GM12878 (cell line): ENCODE measurements around the gene RACGAP1. TPM values are rescaled to one million over a fixed set of nuclear protein-coding genes. Genes with fewer than 3 reads are reported as not detected.

Experiments used
- ATAC-seq: fragments of 200-7000 bp; cut with Tn5 transposase; 3 replicates; pipeline ENCODE4 v1.9.1; 2020; ENCODE audit warnings: mild to moderate bottlenecking, moderate library complexity
- BruUV-seq: library from RNA; stranded (reverse); fragments of 400-500 nt; replicated peaks from 2 replicates; lab custom pipeline; 2021; lab: Mats Ljungman, UMichigan
- CTCF ChIA-PET: fragments of 300-600 bp; sonication (Branson Sonifier 250); formaldehyde crosslinking; extraction: SDS; loops from one replicate; lab custom pipeline; 2021; ENCODE audit warnings: inconsistent platforms; lab: Yijun Ruan, JAX
- POLR2A ChIA-PET: fragments of 350-600 bp; formaldehyde crosslinking; extraction: SDS; loops from one replicate; lab custom pipeline; 2021; ENCODE audit warnings: inconsistent platforms; lab: Charles Lee
- RAD21 ChIA-PET: fragments of 300-600 bp; sonication (Branson Sonifier 250); formaldehyde crosslinking; loops from one replicate; lab custom pipeline; 2023; ENCODE audit warnings: antibody characterized with exemption; ENCODE audit not compliant: unreplicated experiment; lab: Charles Lee
- SMC1A ChIA-PET: fragments of 300-600 bp; sonication (Branson Sonifier 250); formaldehyde crosslinking; loops from one replicate; lab custom pipeline; 2023; ENCODE audit not compliant: unreplicated experiment, uncharacterized antibody; lab: Charles Lee
- DNase-seq: peaks from one replicate; pipeline ENCODE4 v3.0.0-alpha.2; 2011; ENCODE audit warnings: low read depth, low spot score
- FAIRE-seq: peaks from 3 replicates; lab custom pipeline; 2011; peaks lifted over from hg19 to GRCh38; lab: Jason Lieb, UNC
- H2AFZ ChIP-seq: 2 replicates; pipeline ENCODE4 v1.6.0; 2011; ENCODE audit warnings: low read depth, low read length, control low read depth; ENCODE audit not compliant: control insufficient read depth
- H3K27ac ChIP-seq: 2 replicates; pipeline ENCODE4 v1.5.1; 2011; ENCODE audit warnings: control low read depth; ENCODE audit not compliant: control insufficient read depth, insufficient read depth
- H3K27me3 ChIP-seq, 2 experiments: replicated peaks in 1 of 2; 2 replicates each; pipeline versions ENCODE4 v1.6.0 to v1.6.1; 2011; ENCODE audit warnings: low read length in 1 of 2; ENCODE audit not compliant: control insufficient read depth in 2 of 2, insufficient read depth in 2 of 2
- H3K36me3 ChIP-seq, 2 experiments: 2 replicates each; pipeline ENCODE4 v1.5.1; 2011; ENCODE audit warnings: low read length in 1 of 2; ENCODE audit not compliant: control insufficient read depth in 2 of 2, insufficient read depth in 2 of 2
- H3K4me1 ChIP-seq: 2 replicates; pipeline ENCODE4 v1.6.1; 2011; ENCODE audit warnings: mild to moderate bottlenecking, low read length, moderate library complexity, mixed read lengths; ENCODE audit not compliant: control insufficient read depth, insufficient read depth
- H3K4me2 ChIP-seq: 2 replicates; pipeline ENCODE4 v1.6.0; 2011; ENCODE audit warnings: control low read depth; ENCODE audit not compliant: control insufficient read depth, insufficient read depth
- H3K4me3 ChIP-seq: fragments of 200-600 bp; sonication (generic); 2 replicates; pipeline ENCODE4 v1.5.1; 2016
- H3K79me2 ChIP-seq: 2 replicates; pipeline ENCODE4 v1.6.0; 2011; ENCODE audit warnings: low read length; ENCODE audit not compliant: control insufficient read depth, insufficient read depth
- H3K9ac ChIP-seq: 2 replicates; pipeline ENCODE4 v1.8.0; 2011; ENCODE audit warnings: low read length, control low read depth, mixed read lengths; ENCODE audit not compliant: control insufficient read depth, insufficient read depth
- H3K9me3 ChIP-seq: replicated peaks from 3 replicates; pipeline ENCODE4 v1.5.1; 2011; ENCODE audit warnings: mild to moderate bottlenecking, low read length; ENCODE audit not compliant: control insufficient read depth, insufficient read depth
- H4K20me1 ChIP-seq: 2 replicates; pipeline ENCODE4 v1.6.0; 2011; ENCODE audit not compliant: control insufficient read depth, insufficient read depth
- CREM ChIP-seq: IDR thresholded peaks from 2 replicates; pipeline ENCODE4 v1.6.1; 2014; ENCODE audit warnings: antibody characterized with exemption, low read depth
- FOXK2 ChIP-seq: fragments of 450-650 bp; IDR thresholded peaks from 2 replicates; pipeline ENCODE4 v1.6.1; 2017; ENCODE audit warnings: mild to moderate bottlenecking, moderate library complexity
- NR2C1 ChIP-seq: fragments of 450-650 bp; IDR thresholded peaks from 2 replicates; pipeline ENCODE4 v1.6.1; 2017; ENCODE audit warnings: antibody characterized with exemption, mild to moderate bottlenecking, moderate library complexity
- NR2F1 ChIP-seq: fragments of 450-650 bp; conservative IDR thresholded peaks from 2 replicates; pipeline ENCODE4 v1.6.1; 2017; ENCODE audit warnings: mild to moderate bottlenecking
- WGBS: methylation state at CpG from one replicate; pipeline ENCODE4 v1.1.6; 2016; ENCODE audit warnings: low lambda C conversion rate; ENCODE audit not compliant: insufficient replicate concordance, insufficient coverage; ENCODE audit errors: missing lambda C conversion rate; 5-methylcytosine and 5-hydroxymethylcytosine counted together
- in situ Hi-C: fragments of 300-500 bp; cut with MboI; formaldehyde crosslinking; loops from 9 replicates; pipeline ENCODE4 v1.14.3; 2018; ENCODE audit warnings: mixed read lengths
- intact Hi-C: fragments of 100-400 bp; cut with micrococcal nuclease; formaldehyde crosslinking; loops from one replicate; pipeline ENCODE4 v1.14.2; 2022; ENCODE audit not compliant: unreplicated experiment
- polyA plus RNA-seq, 11 experiments: library from polyadenylated mRNA; depleted of rRNA in 4 of 11; unstranded in 6 of 11; stranded (reverse) in 5 of 11; fragments of >200 nt; fragmentation: Nextera tagmentation in 4 of 11; fragmentation: Illumina TruSeq in 1 of 11; extraction: Ambion mirVana in 4 of 11; extraction: Trizol in 1 of 11; gene quantifications; 1 replicate in 1 of 11; 2 replicates in 10 of 11; pipeline versions ENCODE4 v1.2.1 to v1.2.3, GENCODE V29; 2011 to 2016; ENCODE audit warnings: inconsistent platforms in 2 of 11, missing spikeins in 2 of 11, low read depth in 1 of 11
- total RNA-seq, 4 experiments: library from RNA; depleted of rRNA in 3 of 4; stranded (reverse); fragments of >200 nt in 3 of 4; fragmentation: Illumina TruSeq in 1 of 4; extraction: Trizol in 1 of 4; gene quantifications; 2 replicates each; pipeline versions ENCODE4 v1.2.1 to v1.2.3, GENCODE V29; 2013 to 2021
- TF ChIP-seq, protein P1 (sequence below): fragments of 450-650 bp; IDR thresholded peaks from 2 replicates; pipeline ENCODE4 v1.6.1; 2016; ENCODE audit warnings: mild to moderate bottlenecking
- TF ChIP-seq, protein P2 (sequence below): fragments of 450-650 bp; IDR thresholded peaks from 2 replicates; pipeline ENCODE4 v1.6.1; 2016; ENCODE audit warnings: mild to moderate bottlenecking
- TF ChIP-seq, protein P3 (sequence below), 3 experiments: IDR thresholded peaks in 2 of 3; conservative IDR thresholded peaks in 1 of 3; 2 replicates each; pipeline ENCODE4 v1.5.1; 2011; ENCODE audit warnings: low read depth in 3 of 3, low read length in 3 of 3, mild to moderate bottlenecking in 3 of 3, control low read depth in 2 of 3, moderate library complexity in 2 of 3, inconsistent platforms in 1 of 3, mixed read lengths in 1 of 3; ENCODE audit not compliant: control insufficient read depth in 2 of 3, insufficient read depth in 1 of 3; ENCODE audit errors: extremely low read depth in 1 of 3
- TF ChIP-seq, protein P4 (sequence below): IDR thresholded peaks from 2 replicates; pipeline ENCODE4 v1.6.1; 2012; ENCODE audit warnings: improper control_type of control experiment, low read depth, low read length; ENCODE audit not compliant: insufficient replicate concordance
- TF ChIP-seq, protein P5 (sequence below): fragments of 150-350 bp; IDR thresholded peaks from 2 replicates; pipeline ENCODE4 v1.6.1; 2014; ENCODE audit warnings: mild to moderate bottlenecking, low read depth, low read length

RACGAP1 gene
- total and polyA plus RNA-seq, 10 of the 15 experiments (the other 5 are each of a cell fraction or from before 2014, with no cell fraction given) = 32.4 to 87.9 (median 76.2) TPM

DNA sequence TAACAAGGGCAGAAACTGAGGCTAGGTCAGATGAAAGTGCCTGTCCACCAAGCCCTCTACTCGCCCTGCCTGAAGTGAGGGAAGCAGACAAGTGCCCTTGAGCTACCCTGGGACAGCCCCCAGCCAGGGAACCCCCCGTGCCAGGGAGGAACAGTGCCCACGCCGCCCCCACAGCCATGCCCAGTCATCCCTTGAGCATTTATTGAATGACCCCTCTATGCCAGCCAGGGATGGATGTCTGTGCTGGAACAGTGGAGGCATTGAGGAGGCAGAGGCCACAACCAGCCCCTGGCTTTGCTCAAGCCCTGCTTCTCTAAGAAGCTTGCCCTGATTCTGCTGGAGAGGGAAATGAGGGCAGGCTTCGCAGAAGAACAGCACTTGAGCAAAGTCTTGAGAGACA is 56.3 kb downstream of the RACGAP1 start (continued):
- TF ChIP-seq, protein P1, sequence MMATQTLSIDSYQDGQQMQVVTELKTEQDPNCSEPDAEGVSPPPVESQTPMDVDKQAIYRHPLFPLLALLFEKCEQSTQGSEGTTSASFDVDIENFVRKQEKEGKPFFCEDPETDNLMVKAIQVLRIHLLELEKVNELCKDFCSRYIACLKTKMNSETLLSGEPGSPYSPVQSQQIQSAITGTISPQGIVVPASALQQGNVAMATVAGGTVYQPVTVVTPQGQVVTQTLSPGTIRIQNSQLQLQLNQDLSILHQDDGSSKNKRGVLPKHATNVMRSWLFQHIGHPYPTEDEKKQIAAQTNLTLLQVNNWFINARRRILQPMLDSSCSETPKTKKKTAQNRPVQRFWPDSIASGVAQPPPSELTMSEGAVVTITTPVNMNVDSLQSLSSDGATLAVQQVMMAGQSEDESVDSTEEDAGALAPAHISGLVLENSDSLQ = no peak
- TF ChIP-seq, protein P2, sequence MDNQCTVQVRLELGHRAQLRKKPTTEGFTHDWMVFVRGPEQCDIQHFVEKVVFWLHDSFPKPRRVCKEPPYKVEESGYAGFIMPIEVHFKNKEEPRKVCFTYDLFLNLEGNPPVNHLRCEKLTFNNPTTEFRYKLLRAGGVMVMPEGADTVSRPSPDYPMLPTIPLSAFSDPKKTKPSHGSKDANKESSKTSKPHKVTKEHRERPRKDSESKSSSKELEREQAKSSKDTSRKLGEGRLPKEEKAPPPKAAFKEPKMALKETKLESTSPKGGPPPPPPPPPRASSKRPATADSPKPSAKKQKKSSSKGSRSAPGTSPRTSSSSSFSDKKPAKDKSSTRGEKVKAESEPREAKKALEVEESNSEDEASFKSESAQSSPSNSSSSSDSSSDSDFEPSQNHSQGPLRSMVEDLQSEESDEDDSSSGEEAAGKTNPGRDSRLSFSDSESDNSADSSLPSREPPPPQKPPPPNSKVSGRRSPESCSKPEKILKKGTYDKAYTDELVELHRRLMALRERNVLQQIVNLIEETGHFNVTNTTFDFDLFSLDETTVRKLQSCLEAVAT = no peak

DNA sequence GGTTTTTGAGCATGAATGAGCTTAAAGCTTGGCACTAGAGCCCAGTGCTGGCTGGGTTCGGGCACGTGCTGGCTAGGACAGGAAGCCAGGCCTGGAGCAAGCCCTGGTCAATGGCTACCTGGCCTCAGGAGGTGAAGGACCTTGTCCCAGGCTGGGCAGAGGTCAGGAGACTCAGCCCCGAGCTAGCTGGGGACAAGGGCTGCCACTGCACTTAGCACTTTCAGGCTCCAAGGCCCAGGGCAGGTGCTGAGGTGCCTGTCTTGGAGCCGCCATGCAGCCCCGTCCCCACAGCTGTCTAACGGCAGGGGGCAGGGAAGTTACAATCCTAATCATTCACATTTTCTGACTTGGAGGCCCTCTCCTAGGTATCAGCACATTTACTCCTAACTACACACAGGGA is 56.8 kb downstream of the RACGAP1 start:
- in situ Hi-C loops = no loop called here
- no TSS peak for BruUV-seq
- POLR2A ChIA-PET = interaction anchor here (0.7 kb wide), 1 partner anchor 165 kb away, joined by 6 read pairs; no protein-coding TSS in a partner anchor
- no peak for TF ChIP-seq NR2C1
- TF ChIP-seq CREM = no peak
- no peak for TF ChIP-seq NR2F1
- TF ChIP-seq, protein P3, sequence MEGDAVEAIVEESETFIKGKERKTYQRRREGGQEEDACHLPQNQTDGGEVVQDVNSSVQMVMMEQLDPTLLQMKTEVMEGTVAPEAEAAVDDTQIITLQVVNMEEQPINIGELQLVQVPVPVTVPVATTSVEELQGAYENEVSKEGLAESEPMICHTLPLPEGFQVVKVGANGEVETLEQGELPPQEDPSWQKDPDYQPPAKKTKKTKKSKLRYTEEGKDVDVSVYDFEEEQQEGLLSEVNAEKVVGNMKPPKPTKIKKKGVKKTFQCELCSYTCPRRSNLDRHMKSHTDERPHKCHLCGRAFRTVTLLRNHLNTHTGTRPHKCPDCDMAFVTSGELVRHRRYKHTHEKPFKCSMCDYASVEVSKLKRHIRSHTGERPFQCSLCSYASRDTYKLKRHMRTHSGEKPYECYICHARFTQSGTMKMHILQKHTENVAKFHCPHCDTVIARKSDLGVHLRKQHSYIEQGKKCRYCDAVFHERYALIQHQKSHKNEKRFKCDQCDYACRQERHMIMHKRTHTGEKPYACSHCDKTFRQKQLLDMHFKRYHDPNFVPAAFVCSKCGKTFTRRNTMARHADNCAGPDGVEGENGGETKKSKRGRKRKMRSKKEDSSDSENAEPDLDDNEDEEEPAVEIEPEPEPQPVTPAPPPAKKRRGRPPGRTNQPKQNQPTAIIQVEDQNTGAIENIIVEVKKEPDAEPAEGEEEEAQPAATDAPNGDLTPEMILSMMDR (IDR thresholded peaks at IDR 0.05 in 2 of 3, conservative IDR thresholded peaks at IDR 0.05 in 1 of 3; ENCODE audit: control insufficient read depth in 2 of 3, extremely low read depth in 1 of 3, insufficient read depth in 1 of 3, low read depth in 3 of 3, low read length in 3 of 3) = no peak
- no peak for TF ChIP-seq FOXK2
- TF ChIP-seq, protein P4, sequence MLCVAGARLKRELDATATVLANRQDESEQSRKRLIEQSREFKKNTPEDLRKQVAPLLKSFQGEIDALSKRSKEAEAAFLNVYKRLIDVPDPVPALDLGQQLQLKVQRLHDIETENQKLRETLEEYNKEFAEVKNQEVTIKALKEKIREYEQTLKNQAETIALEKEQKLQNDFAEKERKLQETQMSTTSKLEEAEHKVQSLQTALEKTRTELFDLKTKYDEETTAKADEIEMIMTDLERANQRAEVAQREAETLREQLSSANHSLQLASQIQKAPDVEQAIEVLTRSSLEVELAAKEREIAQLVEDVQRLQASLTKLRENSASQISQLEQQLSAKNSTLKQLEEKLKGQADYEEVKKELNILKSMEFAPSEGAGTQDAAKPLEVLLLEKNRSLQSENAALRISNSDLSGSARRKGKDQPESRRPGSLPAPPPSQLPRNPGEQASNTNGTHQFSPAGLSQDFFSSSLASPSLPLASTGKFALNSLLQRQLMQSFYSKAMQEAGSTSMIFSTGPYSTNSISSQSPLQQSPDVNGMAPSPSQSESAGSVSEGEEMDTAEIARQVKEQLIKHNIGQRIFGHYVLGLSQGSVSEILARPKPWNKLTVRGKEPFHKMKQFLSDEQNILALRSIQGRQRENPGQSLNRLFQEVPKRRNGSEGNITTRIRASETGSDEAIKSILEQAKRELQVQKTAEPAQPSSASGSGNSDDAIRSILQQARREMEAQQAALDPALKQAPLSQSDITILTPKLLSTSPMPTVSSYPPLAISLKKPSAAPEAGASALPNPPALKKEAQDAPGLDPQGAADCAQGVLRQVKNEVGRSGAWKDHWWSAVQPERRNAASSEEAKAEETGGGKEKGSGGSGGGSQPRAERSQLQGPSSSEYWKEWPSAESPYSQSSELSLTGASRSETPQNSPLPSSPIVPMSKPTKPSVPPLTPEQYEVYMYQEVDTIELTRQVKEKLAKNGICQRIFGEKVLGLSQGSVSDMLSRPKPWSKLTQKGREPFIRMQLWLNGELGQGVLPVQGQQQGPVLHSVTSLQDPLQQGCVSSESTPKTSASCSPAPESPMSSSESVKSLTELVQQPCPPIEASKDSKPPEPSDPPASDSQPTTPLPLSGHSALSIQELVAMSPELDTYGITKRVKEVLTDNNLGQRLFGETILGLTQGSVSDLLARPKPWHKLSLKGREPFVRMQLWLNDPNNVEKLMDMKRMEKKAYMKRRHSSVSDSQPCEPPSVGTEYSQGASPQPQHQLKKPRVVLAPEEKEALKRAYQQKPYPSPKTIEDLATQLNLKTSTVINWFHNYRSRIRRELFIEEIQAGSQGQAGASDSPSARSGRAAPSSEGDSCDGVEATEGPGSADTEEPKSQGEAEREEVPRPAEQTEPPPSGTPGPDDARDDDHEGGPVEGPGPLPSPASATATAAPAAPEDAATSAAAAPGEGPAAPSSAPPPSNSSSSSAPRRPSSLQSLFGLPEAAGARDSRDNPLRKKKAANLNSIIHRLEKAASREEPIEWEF = no peak
- TF ChIP-seq, protein P5, sequence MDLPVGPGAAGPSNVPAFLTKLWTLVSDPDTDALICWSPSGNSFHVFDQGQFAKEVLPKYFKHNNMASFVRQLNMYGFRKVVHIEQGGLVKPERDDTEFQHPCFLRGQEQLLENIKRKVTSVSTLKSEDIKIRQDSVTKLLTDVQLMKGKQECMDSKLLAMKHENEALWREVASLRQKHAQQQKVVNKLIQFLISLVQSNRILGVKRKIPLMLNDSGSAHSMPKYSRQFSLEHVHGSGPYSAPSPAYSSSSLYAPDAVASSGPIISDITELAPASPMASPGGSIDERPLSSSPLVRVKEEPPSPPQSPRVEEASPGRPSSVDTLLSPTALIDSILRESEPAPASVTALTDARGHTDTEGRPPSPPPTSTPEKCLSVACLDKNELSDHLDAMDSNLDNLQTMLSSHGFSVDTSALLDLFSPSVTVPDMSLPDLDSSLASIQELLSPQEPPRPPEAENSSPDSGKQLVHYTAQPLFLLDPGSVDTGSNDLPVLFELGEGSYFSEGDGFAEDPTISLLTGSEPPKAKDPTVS = no peak

More for the DNA sequence above, 56.8 kb downstream of the RACGAP1 start:
- H3K9me3 ChIP-seq = no peaks in the 10 kb centered on the region
- FAIRE-seq = no peak
- no peak overlapping the region for H3K4me2 ChIP-seq
- H3K79me2 ChIP-seq = no peaks in the 10 kb centered on the region
- no peak overlapping the region for H3K9ac ChIP-seq
- H3K36me3 ChIP-seq = no peaks in the 10 kb centered on the region
- H3K4me3 ChIP-seq = no peak overlapping the region
- H4K20me1 ChIP-seq = no peaks in the 10 kb centered on the region
- ATAC-seq = no peak
- H3K27me3 ChIP-seq = peaks cover 4 to 5% of the 10 kb centered on the region in 2 experiments; a peak in 3 of 4 replicates
- intact Hi-C loops = loop anchor here (5.0 kb wide), 1 partner anchor 209 kb away; no protein-coding TSS in a partner anchor
- CTCF ChIA-PET = interaction anchor here (0.7 to 5.9 kb wide), 18 partner anchors 9 to 647 kb away, joined by 3 to 121 read pairs (median 8); partner anchors contain the start of genes COX14 and RACGAP1
- RAD21 ChIA-PET = interaction anchor here (0.7 to 5.1 kb wide), 4 partner anchors 13 to 99 kb away, joined by 3 to 74 read pairs (median 26); no protein-coding TSS in a partner anchor
- SMC1A ChIA-PET = interaction anchor here (1.0 to 4.2 kb wide), 6 partner anchors 24 to 191 kb away, joined by 3 to 25 read pairs (median 6); no protein-coding TSS in a partner anchor
- no peak overlapping the region for H2AFZ ChIP-seq
- WGBS = 32% methylated on average over 6 of the region's 6 CpGs
- no peak for DNase-seq
- H3K4me1 ChIP-seq = peaks cover 8% of the 10 kb centered on the region
- H3K27ac ChIP-seq = no peak overlapping the region
